Subcutaneous adipose tissue (tissue), 4 donors: Measurements from ENCODE around the gene AGMAT. TPM values are rescaled to one million over a fixed set of nuclear protein-coding genes. Genes with fewer than 3 reads are reported as not detected.

ENCODE experiments used
- total RNA-seq, 4 donors: library from RNA; depleted of rRNA; stranded (reverse); fragments of >200 nt; gene quantifications; one replicate each; pipeline ENCODE4 v1.1.0, GENCODE V29; 2016
- TF ChIP-seq, protein P1 (sequence below): fragments of 450-650 bp; IDR thresholded peaks from one replicate; pipeline ENCODE4 v1.5.1; 2016; ENCODE audit warnings: low read depth, mild to moderate bottlenecking, control low read depth, antibody characterized with exemption, moderate library complexity

Gene AGMAT
- total RNA-seq, 4 donors from 2014 or later = 0.49 to 0.68 TPM; not detected in 2

DNA sequence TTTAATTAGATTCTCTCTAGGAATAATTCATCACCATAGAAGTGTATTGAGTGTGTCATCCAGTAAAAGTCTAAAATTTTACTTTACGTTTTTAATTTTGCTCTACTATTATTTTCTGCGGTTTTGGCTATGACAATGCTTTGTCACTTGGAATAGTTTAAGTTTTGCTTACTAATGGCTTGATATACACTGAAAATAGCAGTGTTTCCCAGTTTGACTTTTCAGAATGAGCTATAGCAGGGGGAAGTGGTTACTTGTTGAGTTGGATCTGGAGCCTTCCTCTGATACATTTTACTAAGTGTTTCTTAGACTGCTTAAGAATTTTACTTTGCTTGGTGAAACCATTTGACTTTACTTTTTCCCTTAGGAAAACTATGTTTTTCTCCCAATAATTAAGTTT lies 53.2 kb downstream of the AGMAT start:
- TF ChIP-seq, protein P1, sequence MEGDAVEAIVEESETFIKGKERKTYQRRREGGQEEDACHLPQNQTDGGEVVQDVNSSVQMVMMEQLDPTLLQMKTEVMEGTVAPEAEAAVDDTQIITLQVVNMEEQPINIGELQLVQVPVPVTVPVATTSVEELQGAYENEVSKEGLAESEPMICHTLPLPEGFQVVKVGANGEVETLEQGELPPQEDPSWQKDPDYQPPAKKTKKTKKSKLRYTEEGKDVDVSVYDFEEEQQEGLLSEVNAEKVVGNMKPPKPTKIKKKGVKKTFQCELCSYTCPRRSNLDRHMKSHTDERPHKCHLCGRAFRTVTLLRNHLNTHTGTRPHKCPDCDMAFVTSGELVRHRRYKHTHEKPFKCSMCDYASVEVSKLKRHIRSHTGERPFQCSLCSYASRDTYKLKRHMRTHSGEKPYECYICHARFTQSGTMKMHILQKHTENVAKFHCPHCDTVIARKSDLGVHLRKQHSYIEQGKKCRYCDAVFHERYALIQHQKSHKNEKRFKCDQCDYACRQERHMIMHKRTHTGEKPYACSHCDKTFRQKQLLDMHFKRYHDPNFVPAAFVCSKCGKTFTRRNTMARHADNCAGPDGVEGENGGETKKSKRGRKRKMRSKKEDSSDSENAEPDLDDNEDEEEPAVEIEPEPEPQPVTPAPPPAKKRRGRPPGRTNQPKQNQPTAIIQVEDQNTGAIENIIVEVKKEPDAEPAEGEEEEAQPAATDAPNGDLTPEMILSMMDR = no peak

DNA sequence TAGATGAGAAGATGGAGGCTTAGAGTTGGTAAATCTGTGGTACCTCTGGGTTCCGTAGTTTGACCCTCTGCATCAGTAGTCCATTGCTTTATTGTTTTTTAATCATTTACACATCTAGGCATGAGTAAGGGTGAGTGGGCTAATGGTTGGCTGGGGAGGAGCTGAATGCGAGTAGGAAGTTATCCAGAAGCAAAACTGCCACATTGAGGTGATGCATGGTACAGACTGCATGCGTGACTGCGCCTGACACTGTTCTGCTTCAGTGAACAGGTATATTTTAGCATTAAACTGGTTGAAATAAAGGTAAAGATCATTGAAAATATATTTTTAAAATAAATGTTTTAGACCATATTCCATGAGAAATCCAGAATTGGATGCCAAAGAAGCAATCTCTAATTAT lies 53.8 kb downstream of the AGMAT start:
- TF ChIP-seq, protein P1 = no peak

DNA sequence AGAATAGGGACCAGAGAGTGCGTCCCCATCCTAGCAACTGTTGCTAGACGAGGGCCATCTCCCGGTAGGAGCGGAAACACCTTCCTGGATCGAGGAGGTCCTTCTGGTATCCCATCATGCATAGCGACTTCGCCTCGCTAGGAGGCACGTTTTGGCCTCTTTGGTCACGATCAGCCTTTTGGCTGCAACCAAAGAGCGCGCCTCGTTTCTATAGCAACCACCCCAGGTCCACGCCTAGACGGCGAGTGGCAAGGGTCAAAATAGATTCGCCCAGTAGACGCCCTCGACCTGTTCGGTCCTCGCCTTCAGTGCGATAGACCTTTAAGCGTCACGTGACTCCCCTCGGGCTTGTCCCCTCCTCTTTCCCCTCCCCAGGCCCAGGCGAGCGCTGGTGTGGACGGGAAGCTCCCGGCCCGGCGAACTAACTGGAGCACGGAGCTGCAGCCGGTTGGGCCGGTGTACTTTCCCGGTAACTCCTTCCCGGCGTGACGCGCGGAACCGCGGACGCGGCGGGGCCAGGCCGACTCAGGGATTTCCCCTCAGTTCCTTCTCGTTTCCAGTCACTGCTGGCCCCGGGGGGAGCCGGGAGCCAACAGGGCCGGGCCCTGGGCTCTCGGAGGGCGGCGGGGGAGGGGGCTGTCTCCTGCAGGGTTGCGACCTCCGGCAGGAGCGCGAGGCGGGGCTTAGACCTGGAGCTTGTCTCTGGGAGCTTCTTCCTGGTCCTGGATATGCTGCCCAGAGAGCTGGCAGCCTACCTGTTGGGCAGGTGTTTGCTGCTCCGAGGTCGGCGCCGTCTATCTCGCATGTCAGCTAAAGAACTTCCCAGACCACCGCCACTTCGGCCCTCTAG lies 58.1 kb downstream of the AGMAT start, which contains the start of gene DNAJC16:
TSS of gene DNAJC16 (plus strand) at position 359 of the 850 bp plus-strand sequence. CDS start 2,258 bp downstream, outside the sequence.
- TF ChIP-seq, protein P1 = no peak

DNA sequence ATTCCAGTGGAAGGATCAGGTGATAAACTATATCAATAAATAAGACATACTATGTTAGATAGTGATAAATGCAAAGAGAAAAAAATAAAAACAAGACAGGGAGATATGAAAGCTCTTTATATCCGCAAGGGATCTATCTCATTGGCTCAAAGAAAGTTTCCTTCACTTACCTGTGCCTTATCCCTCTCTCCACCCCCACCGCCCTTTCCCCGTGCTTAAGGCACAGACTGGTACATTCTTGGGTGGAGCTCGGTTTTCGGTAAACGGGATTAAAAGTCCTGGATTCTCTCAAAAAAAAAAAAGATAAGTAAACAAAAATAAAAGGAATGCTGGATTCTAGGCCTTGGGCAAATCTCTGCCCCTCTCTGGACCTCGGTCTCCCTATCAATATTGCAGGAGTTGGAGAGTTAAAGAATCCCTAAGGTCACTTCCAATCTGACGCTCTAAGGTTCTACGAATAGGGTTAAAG lies 58.8 kb downstream of the AGMAT start:
- TF ChIP-seq, protein P1 = no peak

DNA sequence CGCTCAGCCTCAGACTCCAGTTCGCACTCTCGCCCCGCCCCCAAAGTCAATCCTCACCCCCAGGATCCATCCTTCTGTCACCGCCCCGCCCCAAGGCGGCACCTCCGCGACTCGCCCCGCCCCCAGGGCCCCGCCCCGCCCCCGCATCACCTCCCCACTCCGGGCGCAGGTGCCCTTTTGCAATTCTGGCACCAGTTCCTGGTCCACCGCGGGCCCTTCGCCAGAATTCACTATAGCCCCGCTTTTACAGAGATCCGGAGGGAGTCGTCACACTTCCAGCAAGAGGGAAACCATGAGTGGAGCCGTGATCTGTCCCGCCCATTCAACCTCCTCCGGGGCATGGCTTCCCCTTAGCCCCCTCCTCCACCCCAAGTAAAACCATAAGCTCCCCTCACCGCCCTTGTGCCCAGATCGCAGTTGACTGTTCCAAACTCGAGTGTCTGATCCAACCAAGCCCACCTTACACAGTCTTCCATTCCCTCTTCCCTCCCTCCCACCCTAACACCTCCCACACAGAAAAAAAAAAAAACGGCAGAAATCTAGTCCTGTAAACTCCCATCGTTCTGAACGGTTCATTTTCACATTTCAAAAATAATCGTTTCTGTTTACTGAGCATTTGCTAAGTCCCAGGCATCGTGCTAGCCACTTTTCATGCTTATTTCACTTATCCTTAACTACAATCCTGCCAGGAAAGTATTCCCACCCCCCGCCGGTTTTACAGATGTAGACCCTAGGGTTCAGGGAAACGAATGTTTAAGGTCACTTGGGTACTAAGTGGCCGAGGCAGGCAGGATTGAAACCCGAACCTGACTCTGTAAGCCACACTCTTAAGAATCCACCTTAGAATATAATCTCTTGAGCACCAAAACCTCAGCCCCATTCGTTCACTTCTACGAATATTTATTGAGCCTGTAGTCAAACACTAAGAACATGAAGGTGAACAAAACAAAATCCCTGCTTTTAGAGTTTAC lies 59.5 kb downstream of the AGMAT start:
- TF ChIP-seq, protein P1 = no peak

DNA sequence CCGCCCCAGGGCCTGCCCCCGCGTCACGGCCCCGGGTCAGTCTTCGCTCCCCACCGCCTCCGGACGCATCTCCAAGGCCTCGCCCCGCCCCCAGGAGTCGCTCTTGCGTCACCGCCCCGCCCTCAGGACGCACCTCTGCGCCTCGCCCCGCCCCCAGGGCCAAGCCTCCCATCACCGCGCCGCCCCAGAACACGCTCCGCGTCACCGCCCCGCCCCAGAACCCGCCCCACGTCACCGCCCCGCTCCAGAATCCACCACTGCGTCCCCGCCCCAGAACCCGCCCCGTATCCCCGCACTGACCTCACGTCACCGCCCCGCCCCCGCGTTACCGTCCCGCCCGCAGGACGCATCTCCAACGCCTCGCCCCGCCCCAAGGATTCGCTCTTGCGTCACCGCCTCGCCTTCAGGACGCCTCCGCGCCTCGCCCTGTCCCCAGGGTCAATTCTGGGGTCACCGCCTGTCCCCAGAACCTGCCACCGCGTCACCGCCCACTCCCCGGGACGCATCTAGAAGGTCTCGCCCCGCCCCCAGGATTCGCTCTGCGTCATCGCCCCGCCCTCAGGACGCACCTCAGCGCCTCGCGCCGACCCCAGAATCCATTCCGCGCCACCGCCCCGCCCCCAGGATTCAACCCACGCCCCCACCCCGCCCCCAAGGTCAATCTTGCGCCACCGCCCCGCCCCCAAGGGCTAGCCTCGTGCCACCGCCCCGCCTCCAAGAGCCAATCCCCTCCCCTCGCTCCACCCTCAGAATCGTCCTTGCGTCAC lies 60.4 kb downstream of the AGMAT start:
- TF ChIP-seq, protein P1 = no peak
